Heart left ventricle (tissue), 16 donors: ENCODE data around the gene TAF4. TPM values are rescaled to one million over a fixed set of nuclear protein-coding genes. Genes with fewer than 3 reads are reported as not detected.

Experiments used
- ATAC-seq, 4 donors: fragments of 200-7000 bp; cut with Tn5 transposase; one replicate each; pipeline ENCODE4 v1.9.1; 2020 to 2022; ENCODE audit warnings: moderate library complexity in 4 of 4, mild to moderate bottlenecking in 3 of 4, moderate number of reproducible peaks in 1 of 4
- DNase-seq, 5 donors: peaks; one replicate each; pipeline ENCODE4 v3.0.0-alpha.2; 2020
- H3K27ac ChIP-seq, 12 donors: fragments of 200-600 bp; sonication (generic) in 4 of 12; one replicate each; pipeline versions ENCODE4 v1.5.0 to v1.8.0; 2016 to 2022; ENCODE audit warnings: mild to moderate bottlenecking in 2 of 12
- H3K27me3 ChIP-seq, 9 donors: fragments of 200-600 bp; sonication (generic) in 2 of 9; one replicate each; pipeline versions ENCODE4 v1.5.1 to v1.8.0; 2016 to 2022; ENCODE audit warnings: mild to moderate bottlenecking in 3 of 9
- H3K36me3 ChIP-seq, 9 donors: fragments of 200-600 bp; sonication (generic) in 2 of 9; one replicate each; pipeline versions ENCODE4 v1.5.0 to v1.8.0; 2018 to 2022; ENCODE audit warnings: mild to moderate bottlenecking in 2 of 9
- H3K4me1 ChIP-seq, 12 donors: fragments of 200-600 bp; sonication (generic) in 4 of 12; one replicate each; pipeline versions ENCODE4 v1.5.0 to v1.8.0; 2016 to 2022; ENCODE audit warnings: mild to moderate bottlenecking in 3 of 12
- H3K4me3 ChIP-seq, 12 donors: fragments of 200-600 bp; sonication (generic) in 4 of 12; one replicate each; pipeline versions ENCODE4 v1.5.0 to v1.8.0; 2017 to 2022; ENCODE audit warnings: mild to moderate bottlenecking in 9 of 12, moderate library complexity in 4 of 12
- H3K9me3 ChIP-seq, 12 donors: fragments of 200-600 bp; sonication (generic) in 4 of 12; one replicate each; pipeline versions ENCODE4 v1.5.0 to v1.8.0; 2016 to 2022; ENCODE audit warnings: mild to moderate bottlenecking in 1 of 12
- POLR2A ChIP-seq, 2 donors: fragments of 450-650 bp; IDR thresholded peaks; one replicate each; pipeline ENCODE4 v1.6.1; 2017; ENCODE audit warnings: antibody characterized with exemption in 2 of 2, mild to moderate bottlenecking in 2 of 2, moderate library complexity in 2 of 2
- WGBS, 4 donors: extraction: QIAGEN DNeasy Blood & Tissue Kit in 2 of 4; methylation state at CpG; one replicate each; pipeline versions ENCODE4 v1.1.5 to v1.1.7; 2013 to 2018; 5-methylcytosine and 5-hydroxymethylcytosine counted together
- intact Hi-C, 10 donors: fragments of 100-400 bp; cut with DNase I; formaldehyde crosslinking; loops; one replicate each; pipeline versions ENCODE4 v1.11.1 to v1.14.2; 2022
- polyA plus RNA-seq, 2 donors: library from polyadenylated mRNA; stranded (reverse); fragments of 200-250 nt; gene quantifications; one replicate each; pipeline ENCODE4 v1.2.3, GENCODE V29; 2013
- total RNA-seq, 9 donors: library from RNA; depleted of rRNA in 2 of 9; stranded (reverse); fragments of >200 nt in 2 of 9; fragmentation: NEBNext Ultra II Directional in 3 of 9; extraction: Animal tissue kit (Norgen Biotek cat#: 25700) in 3 of 9; gene quantifications; one replicate each; pipeline versions ENCODE4 v1.1.0 to v1.2.4, GENCODE V29; 2016 to 2023
- TF ChIP-seq, protein P1 (sequence below), 12 donors: fragments of 200-600 bp; sonication (generic) in 4 of 12; IDR thresholded peaks; one replicate each; pipeline versions ENCODE4 v1.5.0 to v1.8.0; 2018 to 2022; ENCODE audit warnings: antibody characterized with exemption in 12 of 12, mild to moderate bottlenecking in 5 of 12
- donor health status: ischemic (EF 13 %, LVEDD 7.1; RV severe dilation, severe dysfunction).
- donor health status: healthy with polysubstance abuse.
- donor health status: DM: no; HTN: yes; CAD: no.
- donor health status: DM: no; HTN: no; CAD: no.
- donor health status: ischemic (EF 25% LVEDD 6.9; RV normal size, moderate dysfunction).
- donor health status: ischemic (EF 25% LVEDD 5.7; RV mildly dilated, moderate dysfunction).
- donor health status: healthy.
- donor health status: DM: yes; HTN: yes; CAD: no.
- donor health status: ischemic (EF 35%, LVEDD 5.7; RV mildly dilated, moderate dysfunction).
- donor health status: nonischemic (EF 11% LVEDD 7.7; RV severe dilation, severe dysfunction).
- donor health status: DM: yes; HTN: yes; CAD: no.
- donor health status: PGD.
- donor health status: ischemic (EF 29% LVEDD 5.4; RV normal size, mild dysfunction).
- donor health status: nonischemic (EF 23%, LVEDD 6.1; RV moderate dilation, normal function).

TAF4 gene
- total and polyA plus RNA-seq, 11 donors: 4.5 to 37.7 (median 10.7) TPM

DNA sequence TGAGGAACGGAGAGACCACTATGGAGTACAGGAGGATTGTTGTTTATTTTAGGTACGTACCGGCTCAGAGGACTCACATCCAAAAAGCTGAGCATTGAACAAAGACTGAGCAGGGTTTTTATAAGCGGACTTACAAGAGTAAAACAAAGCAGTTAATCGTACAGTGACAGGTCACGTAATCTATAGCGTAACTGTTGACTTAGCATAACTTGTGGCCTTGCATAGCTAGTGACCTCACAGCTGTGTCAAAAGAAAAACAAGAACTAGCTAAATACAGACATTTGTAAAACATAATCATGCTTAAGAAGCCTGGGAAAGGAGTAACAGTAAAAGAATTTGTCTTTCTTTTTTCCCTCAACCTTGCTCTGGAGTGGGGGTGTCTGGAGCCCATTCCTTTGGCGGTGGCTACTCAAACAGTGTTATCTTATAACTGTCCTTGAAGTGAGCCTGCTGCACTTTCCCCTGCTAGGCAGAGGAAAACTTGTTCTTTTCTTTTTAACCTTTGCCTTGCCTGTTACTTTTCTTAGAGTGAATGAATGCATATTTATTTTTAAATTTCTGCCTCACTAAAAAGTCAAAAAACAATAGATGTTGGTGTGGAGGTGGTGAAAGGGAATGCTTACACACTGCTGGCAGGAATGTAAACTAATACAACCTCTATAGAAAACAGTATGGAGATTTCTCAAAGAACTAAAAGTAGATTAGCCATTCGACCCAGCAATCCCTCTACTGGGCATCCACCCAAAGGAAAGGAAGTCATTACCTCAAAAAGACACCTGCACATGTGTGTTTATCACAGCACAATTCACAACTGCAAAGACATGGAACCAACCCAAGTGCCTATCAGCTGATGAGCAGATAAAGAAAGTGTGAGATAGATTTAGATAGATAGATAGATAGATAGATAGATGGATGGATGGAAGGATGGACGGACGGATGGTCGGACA is 109.0 kb downstream of the TAF4 start:
- no peak overlapping the region for H3K4me3 ChIP-seq
- intact Hi-C loops: no loop called here
- no peak overlapping the region for H3K27ac ChIP-seq
- 50 to 56% (median 53%) methylated on average over 12 of the region's 12 CpGs for WGBS, 4 donors
- no peaks in the 10 kb centered on the region for H3K9me3 ChIP-seq
- peaks cover 0 to 3% (median 0%) of the 10 kb centered on the region in 12 donors for H3K4me1 ChIP-seq
- no peak for ATAC-seq
- TF ChIP-seq, protein P1, sequence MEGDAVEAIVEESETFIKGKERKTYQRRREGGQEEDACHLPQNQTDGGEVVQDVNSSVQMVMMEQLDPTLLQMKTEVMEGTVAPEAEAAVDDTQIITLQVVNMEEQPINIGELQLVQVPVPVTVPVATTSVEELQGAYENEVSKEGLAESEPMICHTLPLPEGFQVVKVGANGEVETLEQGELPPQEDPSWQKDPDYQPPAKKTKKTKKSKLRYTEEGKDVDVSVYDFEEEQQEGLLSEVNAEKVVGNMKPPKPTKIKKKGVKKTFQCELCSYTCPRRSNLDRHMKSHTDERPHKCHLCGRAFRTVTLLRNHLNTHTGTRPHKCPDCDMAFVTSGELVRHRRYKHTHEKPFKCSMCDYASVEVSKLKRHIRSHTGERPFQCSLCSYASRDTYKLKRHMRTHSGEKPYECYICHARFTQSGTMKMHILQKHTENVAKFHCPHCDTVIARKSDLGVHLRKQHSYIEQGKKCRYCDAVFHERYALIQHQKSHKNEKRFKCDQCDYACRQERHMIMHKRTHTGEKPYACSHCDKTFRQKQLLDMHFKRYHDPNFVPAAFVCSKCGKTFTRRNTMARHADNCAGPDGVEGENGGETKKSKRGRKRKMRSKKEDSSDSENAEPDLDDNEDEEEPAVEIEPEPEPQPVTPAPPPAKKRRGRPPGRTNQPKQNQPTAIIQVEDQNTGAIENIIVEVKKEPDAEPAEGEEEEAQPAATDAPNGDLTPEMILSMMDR (IDR thresholded peaks at IDR 0.05): no peak
- no peak for TF ChIP-seq POLR2A (IDR thresholded peaks at IDR 0.05)
- H3K36me3 ChIP-seq: no peaks in the 10 kb centered on the region
- peaks cover 0 to 17% (median 0%) of the 10 kb centered on the region in 9 donors for H3K27me3 ChIP-seq
- DNase-seq: peak in 1 of 5 donors; percentile 5

DNA sequence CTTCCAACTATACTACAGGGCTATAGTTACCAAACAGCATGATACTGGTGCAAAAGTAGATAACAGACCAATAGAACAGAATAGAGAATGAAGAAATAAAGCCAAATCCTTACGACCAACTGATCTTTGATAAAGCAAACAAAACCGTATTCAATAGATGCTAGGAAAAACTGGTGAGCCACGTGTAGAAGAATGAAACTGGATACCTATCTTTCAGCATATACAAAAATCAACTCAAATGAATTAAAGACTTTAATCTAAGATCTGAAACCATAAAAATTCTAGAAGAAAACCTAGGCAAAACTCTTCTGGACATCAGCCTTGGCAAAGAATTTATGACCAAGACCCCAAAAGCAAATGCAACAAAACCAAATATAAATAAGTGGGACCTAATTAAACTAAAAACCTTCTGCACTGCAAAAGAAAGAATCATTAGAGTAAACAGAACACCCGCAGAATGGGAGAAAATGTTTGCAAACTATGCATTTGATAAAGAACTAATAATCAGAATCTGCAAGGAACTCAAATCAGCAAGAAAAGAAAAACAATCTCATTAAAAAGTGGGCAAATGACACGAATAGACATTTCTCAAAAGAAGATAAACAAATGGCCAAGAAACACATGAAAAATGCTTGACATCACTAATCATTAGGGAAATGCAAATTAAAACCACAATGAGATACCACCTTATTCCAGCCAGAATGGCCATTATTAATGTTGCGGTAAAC is 109.8 kb downstream of the TAF4 start:
- no peak overlapping the region for H3K27ac ChIP-seq
- no peak overlapping the region for H3K4me3 ChIP-seq
- H3K27me3 ChIP-seq: peaks cover 0 to 19% (median 0%) of the 10 kb centered on the region in 9 donors
- DNase-seq (no peak), ATAC-seq (no peak)
- 65 to 79% (median 77%) methylated on average over 6 of the region's 6 CpGs for WGBS, 4 donors
- intact Hi-C loops: no loop called here
- no peaks in the 10 kb centered on the region for H3K9me3 ChIP-seq
- TF ChIP-seq, protein P1 (IDR thresholded peaks at IDR 0.05): no peak
- TF ChIP-seq POLR2A (IDR thresholded peaks at IDR 0.05): no peak
- peaks cover 0 to 3% (median 0%) of the 10 kb centered on the region in 12 donors for H3K4me1 ChIP-seq
- no peaks in the 10 kb centered on the region for H3K36me3 ChIP-seq

DNA sequence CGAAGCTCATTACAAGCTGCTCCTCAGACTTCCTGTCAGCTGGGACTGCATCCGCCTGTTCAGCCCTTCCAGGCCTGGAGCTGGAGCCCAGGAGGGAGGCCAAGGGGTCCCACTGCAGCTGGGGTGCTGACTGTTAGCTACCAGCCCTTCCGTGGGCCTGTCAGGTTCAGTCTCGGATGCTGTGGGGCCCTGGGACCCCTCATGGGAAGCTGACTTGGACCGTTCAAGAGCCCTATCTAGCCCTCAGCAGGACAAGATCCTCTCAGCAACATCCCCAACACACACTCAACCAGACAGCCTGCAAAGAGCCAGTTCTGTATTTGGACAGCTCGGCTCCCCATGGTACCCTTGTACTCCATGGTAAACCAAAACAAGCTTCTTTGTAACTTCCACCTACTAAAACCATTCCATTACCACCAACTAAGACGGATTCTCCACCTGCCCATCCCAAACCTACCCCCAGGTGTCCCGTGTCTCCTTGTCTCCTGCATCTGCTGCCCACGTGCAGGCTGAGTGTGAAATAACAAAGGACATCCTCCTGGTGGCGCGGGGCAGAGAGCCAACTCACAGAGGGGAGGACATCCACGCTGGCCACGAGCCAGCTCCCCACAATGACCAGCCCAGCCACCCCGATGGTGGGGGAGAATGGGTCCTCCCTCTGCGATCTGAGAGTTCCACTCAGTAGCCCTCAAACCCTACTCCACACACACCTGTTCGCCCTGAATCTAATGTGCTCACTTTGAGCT is 111.2 kb downstream of the TAF4 start:
- 38 to 54% (median 49%) methylated on average over 16 of the region's 16 CpGs for WGBS, 4 donors
- TF ChIP-seq POLR2A (IDR thresholded peaks at IDR 0.05): no peak
- TF ChIP-seq, protein P1 (IDR thresholded peaks at IDR 0.05): no peak
- no peaks in the 10 kb centered on the region for H3K36me3 ChIP-seq
- H3K9me3 ChIP-seq: no peaks in the 10 kb centered on the region
- H3K4me1 ChIP-seq: peaks cover 0 to 3% (median 0%) of the 10 kb centered on the region in 12 donors
- intact Hi-C loops: no loop called here
- DNase-seq: peak in 3 of 5 donors; percentile 4 to 11 (median 4)
- no peak overlapping the region for H3K4me3 ChIP-seq
- no peak for ATAC-seq
- H3K27ac ChIP-seq: no peak overlapping the region
- peaks cover 0 to 26% (median 0%) of the 10 kb centered on the region in 9 donors for H3K27me3 ChIP-seq
